ENCODE data around the gene ABHD5.

Gene ABHD5

GRCh38 chr3:43726521-43726920, 35.8 kb downstream of the ABHD5 start:
- DNase-seq = no peak

- no peak for DNase-seq
Observed at GRCh38 chr3:43727930-43728329, 37.2 kb downstream of the ABHD5 start.

- no peak for DNase-seq
Observed at GRCh38 chr3:43728476-43728875, 37.7 kb downstream of the ABHD5 start.

- DNase-seq = no peak
Observed at GRCh38 chr3:43728947-43729346, 38.2 kb downstream of the ABHD5 start.

- DNase-seq = no peak
Observed at GRCh38 chr3:43729707-43730414, 39.1 kb downstream of the ABHD5 start.

- no peak for DNase-seq
Observed at GRCh38 chr3:43732747-43733425, 42.1 kb downstream of the ABHD5 start.

- no peak for DNase-seq
Observed at GRCh38 chr3:43733459-43734384, 43.0 kb downstream of the ABHD5 start.

- DNase-seq = no peak
Observed at GRCh38 chr3:43734685-43735084, 43.9 kb downstream of the ABHD5 start.

- no peak for DNase-seq
Observed at GRCh38 chr3:43735618-43736017, 44.9 kb downstream of the ABHD5 start.

- DNase-seq = no peak
Observed at GRCh38 chr3:43736558-43737440, 46.1 kb downstream of the ABHD5 start.

GRCh38 chr3:43738305-43738704, 47.6 kb downstream of the ABHD5 start:
- DNase-seq = no peak

GRCh38 chr3:43742920-43743319, 52.2 kb downstream of the ABHD5 start:
- DNase-seq = no peak

- DNase-seq = no peak
Observed at GRCh38 chr3:43747641-43748040, 56.9 kb downstream of the ABHD5 start.

GRCh38 chr3:43748179-43748578, 57.4 kb downstream of the ABHD5 start:
- DNase-seq = no peak

- no peak for DNase-seq
Observed at GRCh38 chr3:43748645-43749044, 57.9 kb downstream of the ABHD5 start.

GRCh38 chr3:43752905-43753304, 62.2 kb downstream of the ABHD5 start:
- no peak for DNase-seq

GRCh38 chr3:43753741-43754715, 63.3 kb downstream of the ABHD5 start:
- no peak for DNase-seq

- no peak for DNase-seq
Observed at GRCh38 chr3:43755516-43756200, 64.9 kb downstream of the ABHD5 start.

- no peak for DNase-seq
Observed at GRCh38 chr3:43757666-43758321, 67.1 kb downstream of the ABHD5 start.

GRCh38 chr3:43758592-43759225, 68.0 kb downstream of the ABHD5 start:
- DNase-seq = no peak

Data from NCI-H345 (cell line).